ENCODE measurements around the gene MCU.
A peak's percentile ranks its signal among the peaks of the same experiment; 100 is the strongest.
"Not testable (repeated sequence)": the region's sequence is repeated elsewhere in the genome, so short reads cannot be mapped to it uniquely, and the experiment has no call there.

Gene MCU

GRCh38 chr10:72851509-72851908, 159.6 kb downstream of the MCU start:
- no peak for DNase-seq

GRCh38 chr10:72852508-72852907, 160.6 kb downstream of the MCU start:
- DNase-seq = no peak

GRCh38 chr10:72855129-72855528, 163.2 kb downstream of the MCU start:
- DNase-seq = no peak

GRCh38 chr10:72855790-72856189, 163.8 kb downstream of the MCU start:
- DNase-seq = no peak

GRCh38 chr10:72858067-72858466, 166.1 kb downstream of the MCU start:
- DNase-seq = no peak

- DNase-seq = no peak
These were observed 171.0 kb downstream of the MCU start for GRCh38 chr10:72862957-72863356.

- DNase-seq = peak in 1 of 2 donors; percentile 46
These were observed 183.5 kb downstream of the MCU start for GRCh38 chr10:72875250-72876055.

GRCh38 chr10:72879245-72879644, 187.3 kb downstream of the MCU start:
- no peak for DNase-seq

- DNase-seq = no peak
These were observed 189.3 kb downstream of the MCU start for GRCh38 chr10:72881291-72881690.

GRCh38 chr10:72883861-72884260, 191.9 kb downstream of the MCU start:
- DNase-seq = no peak

GRCh38 chr10:72885953-72886352, 194.0 kb downstream of the MCU start:
- DNase-seq = no peak

- DNase-seq = no peak
These were observed 194.7 kb downstream of the MCU start for GRCh38 chr10:72886621-72887020.

GRCh38 chr10:72887043-72887442, 195.1 kb downstream of the MCU start:
- DNase-seq = no peak

- DNase-seq = no peak
These were observed 196.3 kb downstream of the MCU start for GRCh38 chr10:72888151-72888638.

- no peak for DNase-seq
These were observed 197.5 kb downstream of the MCU start for GRCh38 chr10:72889391-72889831.

- DNase-seq = no peak
These were observed 198.1 kb downstream of the MCU start for GRCh38 chr10:72890086-72890485.

GRCh38 chr10:72893136-72893798, 201.3 kb downstream of the MCU start, which contains the start of gene OIT3:
Gene OIT3 (plus strand): TSS chr10:72893739. CDS start chr10:72893799, 60 bp downstream.
- DNase-seq = no peak

GRCh38 chr10:72895236-72895850, 203.4 kb downstream of the MCU start:
- DNase-seq = no peak

- DNase-seq = no peak
These were observed 206.7 kb downstream of the MCU start for GRCh38 chr10:72898616-72899015.

GRCh38 chr10:72899545-72899944, 207.6 kb downstream of the MCU start:
- no peak for DNase-seq

- not testable (repeated sequence) for DNase-seq
These were observed 212.1 kb downstream of the MCU start for GRCh38 chr10:72903941-72904446.

- DNase-seq = no peak
These were observed 212.9 kb downstream of the MCU start for GRCh38 chr10:72904806-72905205.

GRCh38 chr10:72906446-72906845, 214.5 kb downstream of the MCU start:
- no peak for DNase-seq

Measured in CD4-positive, alpha-beta T cell treated with Interleukin-4 for 1 hour (primary cell).